Activated naive CD4-positive, alpha-beta T cell treated with anti-CD3 and anti-CD28 coated beads, Interleukin-2, amount 10 ng/mL, durations not matched to agents 7 days and 5 days (primary cell): ENCODE measurements around the gene MYO1E.

Experiments
- CTCF ChIA-PET: fragments of 350-600 bp; sonication (Branson Sonifier 250); formaldehyde crosslinking; loops from one replicate; lab custom pipeline; 2021; ENCODE audit warnings: antibody characterized with exemption; lab: Charles Lee
- DNase-seq: peaks from one replicate; pipeline ENCODE4 v3.0.0-alpha.2; 2020
- H3K27ac Mint-ChIP-seq: one replicate; pipeline ENCODE4 v1.8.0; 2021; ENCODE audit warnings: mild to moderate bottlenecking, moderate library complexity, mixed read lengths
- H3K27me3 Mint-ChIP-seq: one replicate; pipeline ENCODE4 v1.8.0; 2021; ENCODE audit warnings: mild to moderate bottlenecking, mixed read lengths
- H3K36me3 Mint-ChIP-seq: one replicate; pipeline ENCODE4 v1.8.0; 2021; ENCODE audit warnings: mixed read lengths
- H3K4me1 Mint-ChIP-seq: one replicate; pipeline ENCODE4 v1.8.0; 2021; ENCODE audit warnings: mixed read lengths
- H3K4me3 Mint-ChIP-seq: one replicate; pipeline ENCODE4 v1.8.0; 2021; ENCODE audit warnings: mild to moderate bottlenecking, moderate library complexity, mixed read lengths
- H3K9me3 Mint-ChIP-seq: one replicate; pipeline ENCODE4 v1.8.0; 2021; ENCODE audit warnings: mixed read lengths

MYO1E gene

DNA sequence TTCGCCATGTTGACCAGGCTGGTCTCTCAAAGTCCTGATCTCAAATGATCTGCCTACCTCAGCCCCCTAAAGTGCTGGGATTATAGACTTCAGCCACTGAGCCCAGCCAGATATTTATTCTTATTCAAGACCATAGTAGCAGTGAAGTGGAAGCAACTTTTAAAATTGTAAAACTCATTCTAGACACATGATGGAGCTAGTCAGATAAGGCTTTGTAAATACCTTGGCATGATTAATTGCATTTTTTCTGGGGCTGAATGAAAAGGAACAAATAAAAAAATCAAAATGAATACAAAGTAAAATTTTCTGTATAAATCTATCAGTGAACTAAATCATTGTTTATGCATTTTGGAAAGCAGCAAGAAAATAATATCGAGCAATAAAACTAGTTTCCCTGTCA, 4.1 kb upstream of the MYO1E start:
- DNase-seq = no peak
- CTCF ChIA-PET = no interaction called here
- H3K4me1 Mint-ChIP-seq = peaks cover 14% of the 10 kb centered on the region
- H3K27me3 Mint-ChIP-seq = peaks cover 61% of the 10 kb centered on the region
- H3K9me3 Mint-ChIP-seq = no peaks in the 10 kb centered on the region
- H3K4me3 Mint-ChIP-seq = no peak overlapping the region
- no peak overlapping the region for H3K27ac Mint-ChIP-seq
- peaks cover 3% of the 10 kb centered on the region for H3K36me3 Mint-ChIP-seq

DNA sequence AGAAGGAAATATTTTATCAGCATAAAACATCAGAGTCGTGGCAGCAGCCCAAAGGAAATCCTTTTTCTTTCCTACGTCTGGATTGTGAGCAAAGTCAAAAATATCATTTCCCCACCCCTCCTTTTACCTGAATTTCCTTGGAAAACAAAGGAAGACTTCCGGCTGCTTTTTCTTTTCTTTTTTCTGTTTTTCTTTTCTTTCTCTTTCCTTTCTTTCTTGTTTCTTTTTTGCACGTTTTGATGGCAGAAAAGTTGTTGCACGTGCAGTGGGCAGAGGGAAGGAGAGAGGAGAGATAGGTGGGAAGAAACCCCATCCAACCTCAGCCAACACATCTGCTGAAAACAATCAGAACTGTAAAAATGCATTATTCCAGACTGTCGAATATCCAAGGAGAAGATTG, 544 bp upstream of the MYO1E start:
- Mint-ChIP-seq H3K36me3 (peaks cover 11% of the 10 kb centered on the region), H3K27me3 (peaks cover 69% of the 10 kb centered on the region), H3K4me1 (peaks cover 33% of the 10 kb centered on the region), H3K27ac (no peak overlapping the region), H3K9me3 (no peaks in the 10 kb centered on the region), H3K4me3 (peak overlapping the region; percentile 94)
- CTCF ChIA-PET = interaction anchor here (0.9 kb wide), 1 partner anchor 126 kb away, joined by 3 read pairs; no protein-coding TSS in a partner anchor
- no peak for DNase-seq

DNA sequence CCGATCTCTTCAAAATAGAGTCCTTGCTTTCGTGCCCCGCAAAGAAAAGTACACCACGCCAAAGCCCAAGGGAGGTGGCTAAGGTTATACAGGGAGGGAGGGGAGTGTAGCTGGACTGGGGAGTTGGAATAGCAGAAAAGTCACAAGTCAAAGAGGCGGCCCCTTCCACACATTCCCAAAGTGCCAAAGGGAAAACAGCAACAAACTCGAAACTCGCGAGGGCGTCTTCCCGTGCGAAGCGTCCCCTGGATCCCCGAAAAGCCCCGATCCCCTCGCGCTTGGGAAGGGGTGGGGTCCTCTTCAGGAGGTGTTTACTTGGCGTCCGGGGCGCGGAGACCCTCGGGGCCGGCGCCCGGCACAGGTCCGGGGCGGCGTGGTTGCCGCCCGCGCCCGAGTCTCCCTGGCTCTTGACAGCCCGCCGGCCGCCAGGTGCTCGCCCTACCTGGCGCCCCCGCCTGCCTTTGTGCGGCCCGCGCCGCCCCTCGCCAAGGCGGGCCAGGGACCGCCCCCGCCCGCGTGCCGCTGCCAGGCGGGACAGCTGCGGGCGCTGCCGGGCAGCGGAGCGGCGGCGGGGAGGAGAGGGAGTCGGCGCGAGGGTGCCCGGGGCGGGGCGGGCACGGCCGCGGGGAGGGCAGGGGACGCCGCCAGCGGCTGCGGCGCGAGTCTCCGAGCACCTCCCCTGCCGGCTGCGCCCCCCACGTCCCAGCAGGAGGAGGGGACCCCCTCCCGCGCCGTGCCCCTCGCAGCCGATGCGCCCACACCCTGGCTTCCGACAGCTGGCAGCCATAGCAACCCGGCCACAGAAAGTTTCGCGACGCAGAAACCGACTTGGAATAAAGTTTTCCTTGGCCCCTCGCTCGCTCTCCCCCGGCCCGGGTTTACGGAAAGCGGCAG, 966 bp downstream of the MYO1E start:
- peaks cover 11% of the 10 kb centered on the region for H3K36me3 Mint-ChIP-seq
- H3K27ac Mint-ChIP-seq = no peak overlapping the region

DNA sequence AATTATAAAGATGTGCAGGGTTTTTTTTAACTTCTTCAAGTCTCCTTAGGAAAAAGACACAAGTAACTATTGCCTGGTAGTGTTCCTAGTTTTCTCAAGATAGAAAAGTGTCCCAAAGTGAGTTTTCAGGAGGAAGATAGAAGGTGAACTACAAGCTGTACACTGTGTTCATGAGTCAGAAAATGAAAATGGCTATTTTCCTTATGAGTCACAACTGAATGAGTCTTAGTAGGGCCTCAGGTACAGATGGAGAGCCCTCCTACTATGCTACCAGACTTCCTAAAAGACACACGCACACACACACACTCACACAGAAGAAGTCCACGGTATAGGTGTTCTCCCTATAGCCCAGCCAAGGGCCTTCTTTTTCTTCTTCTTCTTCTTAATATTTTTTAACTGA, 3.1 kb downstream of the MYO1E start:
- peaks cover 33% of the 10 kb centered on the region for H3K4me1 Mint-ChIP-seq
- no peaks in the 10 kb centered on the region for H3K9me3 Mint-ChIP-seq
- peaks cover 11% of the 10 kb centered on the region for H3K36me3 Mint-ChIP-seq
- CTCF ChIA-PET = no interaction called here
- H3K4me3 Mint-ChIP-seq = no peak overlapping the region
- H3K27ac Mint-ChIP-seq = no peak overlapping the region
- peaks cover 56% of the 10 kb centered on the region for H3K27me3 Mint-ChIP-seq
- DNase-seq = no peak

More for the DNA sequence above, 966 bp downstream of the MYO1E start:
- H3K4me1 Mint-ChIP-seq = peaks cover 33% of the 10 kb centered on the region
- no peaks in the 10 kb centered on the region for H3K9me3 Mint-ChIP-seq
- peak overlapping the region; percentile 97 for H3K4me3 Mint-ChIP-seq
- peak; percentile 48 for DNase-seq
- H3K27me3 Mint-ChIP-seq = peaks cover 60% of the 10 kb centered on the region
- CTCF ChIA-PET = interaction anchor here (0.6 kb wide), 1 partner anchor 34 kb away, joined by 3 read pairs; no protein-coding TSS in a partner anchor

DNA sequence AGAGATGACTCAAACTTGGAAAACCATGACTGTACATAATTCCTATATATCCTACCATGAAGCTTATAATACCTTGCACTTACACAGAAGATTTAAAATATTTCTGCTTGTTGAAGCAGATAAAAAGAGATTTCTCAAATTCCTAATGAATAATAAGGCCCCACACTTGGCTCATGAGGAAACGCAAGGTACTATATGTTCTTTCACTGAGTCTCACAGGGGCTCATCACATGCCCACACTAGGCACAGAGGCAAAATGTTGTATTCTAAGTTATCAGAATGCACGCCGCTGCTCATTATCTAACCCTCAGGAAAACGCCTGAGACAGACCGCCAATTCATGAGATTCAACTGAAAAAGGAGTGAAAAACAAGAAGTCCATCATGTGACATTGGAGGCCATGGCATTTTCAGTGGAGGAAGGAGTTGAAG, 5.6 kb downstream of the MYO1E start:
- CTCF ChIA-PET = interaction anchor here (1.0 kb wide), 1 partner anchor 13 kb away, joined by 3 read pairs; no protein-coding TSS in a partner anchor
- H3K36me3 Mint-ChIP-seq = peaks cover 8% of the 10 kb centered on the region
- no peak overlapping the region for H3K4me3 Mint-ChIP-seq
- no peaks in the 10 kb centered on the region for H3K9me3 Mint-ChIP-seq
- DNase-seq = no peak
- H3K4me1 Mint-ChIP-seq = peaks cover 20% of the 10 kb centered on the region
- no peak overlapping the region for H3K27ac Mint-ChIP-seq
- peaks cover 39% of the 10 kb centered on the region for H3K27me3 Mint-ChIP-seq

DNA sequence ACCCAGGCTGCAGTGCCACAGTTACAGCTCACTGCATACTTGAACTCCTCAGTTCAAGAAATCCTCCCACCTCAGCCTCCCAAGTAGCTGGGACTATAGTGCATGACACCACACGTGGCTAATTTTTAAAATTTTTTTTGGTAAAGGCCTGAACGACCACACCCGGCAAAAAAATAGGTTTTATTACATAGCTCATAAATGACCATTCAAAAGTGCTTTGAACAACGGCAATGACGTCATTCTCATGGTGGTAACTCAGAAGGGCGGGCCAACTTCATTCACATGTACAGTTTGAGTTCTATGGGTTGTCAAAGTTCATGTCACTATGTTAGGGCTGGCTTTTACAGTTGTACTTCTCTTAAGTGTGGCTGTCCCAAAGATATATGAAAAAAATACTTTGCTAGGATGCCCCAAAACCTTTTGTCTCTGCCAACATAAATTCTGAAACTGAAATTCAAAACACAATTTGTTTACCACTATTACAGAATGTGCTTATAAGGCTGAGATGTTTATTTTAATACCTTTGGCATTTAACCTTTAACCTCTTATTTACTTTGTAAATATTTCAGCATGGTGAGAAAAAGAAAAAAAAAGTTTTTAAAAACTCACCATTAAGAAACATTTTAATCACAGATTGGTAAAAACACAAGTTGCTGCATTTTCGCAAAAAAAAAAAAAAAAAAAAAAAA, 6.2 kb downstream of the MYO1E start:
- no peaks in the 10 kb centered on the region for H3K9me3 Mint-ChIP-seq
- peaks cover 20% of the 10 kb centered on the region for H3K4me1 Mint-ChIP-seq
- no peak overlapping the region for H3K27ac Mint-ChIP-seq
- DNase-seq = no peak
- CTCF ChIA-PET = interaction anchor here (0.7 kb wide), 1 partner anchor 9 kb away, joined by 3 read pairs; no protein-coding TSS in a partner anchor
- peaks cover 8% of the 10 kb centered on the region for H3K36me3 Mint-ChIP-seq
- no peak overlapping the region for H3K4me3 Mint-ChIP-seq
- peaks cover 35% of the 10 kb centered on the region for H3K27me3 Mint-ChIP-seq

DNA sequence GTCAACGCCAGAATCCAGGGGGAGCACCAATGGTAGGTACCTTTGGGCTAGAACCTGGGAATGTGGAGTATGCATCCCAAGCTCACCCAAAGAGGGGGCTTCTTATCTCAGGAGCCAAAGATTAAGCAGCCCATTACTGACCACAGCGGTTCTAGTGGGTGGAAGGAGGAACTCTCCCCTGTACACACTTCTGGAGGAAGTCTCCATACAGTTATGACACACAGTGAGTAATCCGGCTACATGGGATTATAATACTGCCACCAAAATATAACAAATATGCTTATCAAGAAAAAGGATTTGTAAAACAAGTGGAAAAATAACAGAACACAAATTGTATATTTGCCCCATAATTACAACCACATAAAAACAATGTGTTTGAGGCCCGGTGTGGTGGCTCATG, 8.4 kb downstream of the MYO1E start:
- peaks cover 33% of the 10 kb centered on the region for H3K27me3 Mint-ChIP-seq
- H3K9me3 Mint-ChIP-seq = no peaks in the 10 kb centered on the region
- CTCF ChIA-PET = no interaction called here
- no peak for DNase-seq
- H3K4me1 Mint-ChIP-seq = peaks cover 1% of the 10 kb centered on the region
- H3K4me3 Mint-ChIP-seq = no peak overlapping the region
- no peaks in the 10 kb centered on the region for H3K36me3 Mint-ChIP-seq
- no peak overlapping the region for H3K27ac Mint-ChIP-seq

DNA sequence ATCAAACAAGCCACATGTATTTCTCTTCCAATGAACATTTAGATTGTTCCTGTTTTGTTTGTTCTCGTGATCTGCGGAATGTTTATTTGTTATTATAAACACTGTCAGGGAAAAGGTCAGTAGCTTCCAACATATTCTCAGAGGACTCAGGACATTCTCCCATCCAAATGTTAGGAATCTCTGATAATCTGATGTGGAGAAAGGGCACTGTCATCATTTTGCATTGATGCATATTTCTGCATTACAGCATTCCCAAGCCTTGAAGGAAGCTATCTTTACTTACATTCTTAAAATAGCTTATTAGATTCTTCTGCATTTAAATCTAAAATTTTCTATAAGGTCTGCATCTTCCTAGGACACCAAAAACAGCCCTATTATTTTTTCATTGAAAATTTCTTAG, 10.3 kb downstream of the MYO1E start:
- CTCF ChIA-PET = no interaction called here
- peaks cover 4% of the 10 kb centered on the region for H3K36me3 Mint-ChIP-seq
- H3K4me3 Mint-ChIP-seq = no peak overlapping the region
- no peak overlapping the region for H3K27ac Mint-ChIP-seq
- peaks cover 42% of the 10 kb centered on the region for H3K27me3 Mint-ChIP-seq
- no peaks in the 10 kb centered on the region for H3K9me3 Mint-ChIP-seq
- no peak for DNase-seq
- peaks cover 3% of the 10 kb centered on the region for H3K4me1 Mint-ChIP-seq

DNA sequence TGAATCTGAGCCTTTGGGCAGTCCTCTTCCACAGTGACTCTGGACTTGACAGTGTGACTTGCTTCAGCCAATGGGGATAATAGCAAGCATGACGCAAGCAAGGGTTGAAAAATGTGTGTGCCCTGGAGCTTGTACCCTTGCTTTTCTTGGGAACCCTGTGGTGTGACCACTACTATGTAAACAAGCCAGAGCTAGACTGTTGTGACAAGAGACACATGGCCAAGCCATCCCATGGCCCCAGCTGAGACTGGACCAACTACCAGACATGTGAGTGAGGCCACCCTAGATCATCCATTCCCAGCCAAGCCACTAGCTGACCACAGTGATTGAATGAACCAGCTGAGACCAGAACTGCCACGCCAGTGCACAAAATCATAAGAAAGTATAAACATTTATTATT, 11.8 kb downstream of the MYO1E start:
- H3K27ac Mint-ChIP-seq = no peak overlapping the region
- peaks cover 8% of the 10 kb centered on the region for H3K4me1 Mint-ChIP-seq
- no peak overlapping the region for H3K4me3 Mint-ChIP-seq
- CTCF ChIA-PET = interaction anchor here (0.6 to 1.2 kb wide), 3 partner anchors 46 to 480 kb away, joined by 3 read pairs; no protein-coding TSS in a partner anchor
- H3K36me3 Mint-ChIP-seq = peaks cover 6% of the 10 kb centered on the region
- DNase-seq = no peak
- no peaks in the 10 kb centered on the region for H3K9me3 Mint-ChIP-seq
- H3K27me3 Mint-ChIP-seq = peaks cover 52% of the 10 kb centered on the region

DNA sequence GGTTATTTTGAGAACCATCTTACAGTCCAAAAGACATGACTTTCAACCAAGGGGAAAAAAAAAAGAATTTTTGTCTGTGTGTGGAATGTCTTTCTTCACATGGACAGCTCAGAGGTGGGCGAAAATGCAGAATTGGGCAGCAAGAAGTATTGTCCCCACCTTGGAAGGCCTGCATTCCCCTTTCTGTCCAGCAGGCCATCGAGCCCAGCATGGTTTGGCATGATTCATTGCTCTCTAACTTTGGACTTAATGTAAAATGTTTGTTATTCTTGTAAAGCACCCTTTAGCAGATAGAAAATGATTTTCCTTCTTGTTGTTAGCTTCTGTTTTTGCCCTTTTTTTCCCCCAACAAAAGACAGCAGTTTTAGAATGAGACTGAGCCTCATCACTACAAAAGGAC, 12.4 kb downstream of the MYO1E start:
- no peaks in the 10 kb centered on the region for H3K9me3 Mint-ChIP-seq
- CTCF ChIA-PET = interaction anchor here (0.6 to 1.2 kb wide), 3 partner anchors 46 to 480 kb away, joined by 3 read pairs; no protein-coding TSS in a partner anchor
- H3K27ac Mint-ChIP-seq = no peak overlapping the region

DNA sequence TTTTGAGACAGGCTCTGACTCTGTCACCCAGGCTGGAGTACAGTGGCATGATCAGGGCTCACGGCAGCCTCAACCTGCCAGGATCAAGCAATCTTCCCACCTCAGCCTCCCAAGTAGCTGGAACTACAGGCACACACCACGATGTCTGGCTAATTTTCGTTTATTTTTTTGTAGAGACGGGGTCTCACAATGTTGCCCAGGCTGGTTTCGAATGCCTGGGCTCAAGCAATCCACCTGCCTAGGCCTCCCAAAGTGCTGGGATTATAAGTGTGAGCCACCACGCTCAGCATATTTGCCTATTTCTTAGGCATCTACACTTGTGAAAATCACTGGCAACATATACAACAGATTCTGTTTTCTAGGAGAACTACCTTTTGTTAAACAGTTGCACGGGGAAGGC, 16.9 kb downstream of the MYO1E start:
- Mint-ChIP-seq H3K9me3 (no peaks in the 10 kb centered on the region), H3K27ac (peak overlapping the region; percentile 65), H3K4me1 (peaks cover 56% of the 10 kb centered on the region), H3K36me3 (peaks cover 10% of the 10 kb centered on the region), H3K27me3 (peaks cover 48% of the 10 kb centered on the region), H3K4me3 (no peak overlapping the region)
- DNase-seq = no peak
- CTCF ChIA-PET = no interaction called here

More for the DNA sequence above, 12.4 kb downstream of the MYO1E start:
- no peak overlapping the region for H3K4me3 Mint-ChIP-seq
- H3K36me3 Mint-ChIP-seq = peaks cover 6% of the 10 kb centered on the region
- peaks cover 14% of the 10 kb centered on the region for H3K4me1 Mint-ChIP-seq
- H3K27me3 Mint-ChIP-seq = peaks cover 53% of the 10 kb centered on the region
- no peak for DNase-seq

DNA sequence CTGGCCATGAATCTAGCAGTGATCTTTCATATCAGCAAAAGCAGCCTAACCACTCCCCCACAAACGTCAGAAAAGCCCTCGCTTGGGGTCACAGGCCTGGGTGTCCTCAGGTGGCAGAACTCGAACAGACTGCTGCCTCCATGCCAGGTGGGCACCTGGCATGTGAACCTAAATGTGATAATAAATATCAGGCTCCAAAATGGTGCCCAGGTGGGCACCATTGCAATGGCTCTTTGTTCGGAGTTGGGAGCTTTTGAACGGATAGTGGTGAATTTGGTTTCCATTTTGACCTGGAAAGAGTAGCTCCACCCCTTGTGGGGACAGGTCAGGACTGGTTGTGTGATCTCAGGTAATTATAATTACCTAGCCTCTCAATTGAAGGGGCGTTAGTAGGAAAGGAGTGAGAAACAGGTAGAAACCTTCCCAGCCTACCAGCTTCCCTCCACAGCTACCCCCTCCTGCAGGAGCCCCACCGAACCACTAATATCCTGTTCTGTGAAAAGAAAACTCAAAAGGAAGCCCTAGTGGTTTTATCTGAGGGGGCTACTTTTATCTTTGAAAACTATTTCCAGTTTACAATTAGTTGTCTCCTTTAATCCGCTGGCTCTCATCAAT, 18.1 kb downstream of the MYO1E start:
- peak; percentile 26 for DNase-seq
- H3K27ac Mint-ChIP-seq = peak overlapping the region; percentile 86
- H3K4me3 Mint-ChIP-seq = peak overlapping the region; percentile 22
- CTCF ChIA-PET = no interaction called here
- H3K9me3 Mint-ChIP-seq = no peaks in the 10 kb centered on the region
- peaks cover 36% of the 10 kb centered on the region for H3K27me3 Mint-ChIP-seq
- peaks cover 10% of the 10 kb centered on the region for H3K36me3 Mint-ChIP-seq
- H3K4me1 Mint-ChIP-seq = peaks cover 69% of the 10 kb centered on the region

DNA sequence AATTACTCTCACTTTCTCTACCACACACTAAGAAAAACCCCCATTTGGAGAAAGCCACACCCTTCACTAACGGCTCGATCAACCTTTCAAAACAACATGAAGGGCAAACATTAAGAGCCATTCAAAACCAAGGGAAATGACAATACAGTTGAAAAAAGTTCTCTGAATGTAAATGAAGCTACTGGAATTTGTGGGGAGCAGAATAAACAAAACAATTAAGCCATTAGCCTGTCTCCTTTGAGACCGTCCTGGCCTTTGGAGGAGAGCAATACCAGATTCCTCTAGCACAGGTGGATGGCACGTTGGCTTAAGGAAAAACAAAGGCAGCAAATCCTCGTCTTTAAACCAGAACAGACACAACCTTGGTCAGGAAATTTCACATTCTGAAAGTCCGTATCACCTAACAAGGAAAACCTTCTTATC, 18.7 kb downstream of the MYO1E start:
- peak overlapping the region; percentile 86 for H3K27ac Mint-ChIP-seq
- H3K9me3 Mint-ChIP-seq = no peaks in the 10 kb centered on the region
- H3K4me3 Mint-ChIP-seq = peak overlapping the region; percentile 22
- H3K27me3 Mint-ChIP-seq = peaks cover 32% of the 10 kb centered on the region
- CTCF ChIA-PET = interaction anchor here (0.9 kb wide), 1 partner anchor 13 kb away, joined by 3 read pairs; no protein-coding TSS in a partner anchor
- peak; percentile 37 for DNase-seq
- H3K36me3 Mint-ChIP-seq = peaks cover 10% of the 10 kb centered on the region
- H3K4me1 Mint-ChIP-seq = peaks cover 72% of the 10 kb centered on the region

DNA sequence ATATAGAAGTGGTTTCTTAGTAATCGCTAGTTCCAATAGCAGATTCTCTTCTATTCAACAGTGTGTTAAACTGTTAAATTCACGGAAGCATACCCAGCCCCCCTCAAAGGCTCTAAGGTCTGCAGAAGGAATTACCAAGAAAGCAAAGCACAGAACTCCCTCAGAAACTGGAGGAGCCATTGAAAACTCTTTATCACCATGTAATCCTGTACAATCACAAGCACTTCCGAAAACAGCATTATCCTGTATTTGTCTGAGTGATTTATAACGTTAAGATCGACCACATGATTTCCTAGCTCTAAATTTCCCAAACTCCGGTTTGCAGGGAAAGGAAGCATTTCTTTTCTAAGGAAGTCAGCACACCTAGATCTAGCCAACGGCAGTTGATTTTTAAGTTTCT, 20.0 kb downstream of the MYO1E start:
- Mint-ChIP-seq H3K9me3 (no peaks in the 10 kb centered on the region), H3K4me1 (peaks cover 75% of the 10 kb centered on the region), H3K4me3 (no peak overlapping the region), H3K27ac (peak overlapping the region; percentile 46), H3K36me3 (peaks cover 7% of the 10 kb centered on the region), H3K27me3 (peaks cover 25% of the 10 kb centered on the region)
- DNase-seq = no peak
- CTCF ChIA-PET = no interaction called here
